MG63 (cell line): ENCODE measurements around the gene PTGS1. TPM values are rescaled to one million over a fixed set of nuclear protein-coding genes. Genes with fewer than 3 reads are reported as not detected.
"Not testable (repeated sequence)": the region's sequence is repeated elsewhere in the genome, so short reads cannot be mapped to it uniquely, and the experiment has no call there.

Experiments
- DNase-seq: peaks from one replicate; pipeline ENCODE4 v3.0.0-alpha.2; 2020
- H3K27me3 ChIP-seq: fragments of 250-450 bp; sonication (Bioruptor Pico); 2 replicates; pipeline ENCODE4 v1.5.1; 2020; ENCODE audit warnings: mild to moderate bottlenecking, moderate library complexity
- H3K36me3 ChIP-seq: fragments of 250-450 bp; sonication (Bioruptor Pico); 2 replicates; pipeline ENCODE4 v1.5.1; 2020; ENCODE audit warnings: mild to moderate bottlenecking, moderate library complexity
- H3K4me3 ChIP-seq: fragments of 250-450 bp; sonication (Bioruptor Pico); 2 replicates; pipeline ENCODE4 v1.5.1; 2020; ENCODE audit warnings: mild to moderate bottlenecking, moderate library complexity
- H3K9me3 ChIP-seq: fragments of 250-450 bp; sonication (Bioruptor Pico); 2 replicates; pipeline ENCODE4 v1.5.1; 2020; ENCODE audit warnings: mild to moderate bottlenecking, moderate library complexity
- total RNA-seq: library from RNA; depleted of rRNA; stranded (reverse); fragments of >200 nt; shearing (Covaris generic); gene quantifications from 2 replicates; pipeline ENCODE4 v1.2.3, GENCODE V29; 2014; ENCODE audit warnings: low replicate concordance

The PTGS1 gene
- total RNA-seq, 1 experiment from 2014 or later: not detected

GRCh38 chr9:122339579-122339978, 31.2 kb upstream of the PTGS1 start:
- no peak for DNase-seq
- no peaks in the 10 kb centered on the region for H3K9me3 ChIP-seq
- H3K27me3 ChIP-seq: no peaks in the 10 kb centered on the region
- no peaks in the 10 kb centered on the region for H3K36me3 ChIP-seq
- H3K4me3 ChIP-seq: no peak overlapping the region

- no peaks in the 10 kb centered on the region for H3K27me3 ChIP-seq
- DNase-seq: no peak
- no peak overlapping the region for H3K4me3 ChIP-seq
- H3K9me3 ChIP-seq: no peaks in the 10 kb centered on the region
- H3K36me3 ChIP-seq: no peaks in the 10 kb centered on the region
Observed at GRCh38 chr9:122340161-122340560, 30.7 kb upstream of the PTGS1 start.

GRCh38 chr9:122342323-122343050, 28.3 kb upstream of the PTGS1 start:
- DNase-seq: no peak
- Histone ChIP-seq H3K4me3 (no peak overlapping the region), H3K9me3 (no peaks in the 10 kb centered on the region), H3K36me3 (no peaks in the 10 kb centered on the region), H3K27me3 (no peaks in the 10 kb centered on the region)

GRCh38 chr9:122346478-122347347, 24.1 kb upstream of the PTGS1 start:
- no peaks in the 10 kb centered on the region for H3K36me3 ChIP-seq
- H3K4me3 ChIP-seq: peak overlapping the region; percentile 42
- H3K9me3 ChIP-seq: no peaks in the 10 kb centered on the region
- no peaks in the 10 kb centered on the region for H3K27me3 ChIP-seq
- DNase-seq: peak; percentile 41

GRCh38 chr9:122347348-122348287, 23.2 kb upstream of the PTGS1 start:
- peak; percentile 28 for DNase-seq
- H3K9me3 ChIP-seq: no peaks in the 10 kb centered on the region
- no peaks in the 10 kb centered on the region for H3K36me3 ChIP-seq
- H3K4me3 ChIP-seq: peak overlapping the region; percentile 42
- H3K27me3 ChIP-seq: no peaks in the 10 kb centered on the region

- Histone ChIP-seq H3K9me3 (no peaks in the 10 kb centered on the region), H3K27me3 (no peaks in the 10 kb centered on the region), H3K4me3 (no peak overlapping the region), H3K36me3 (no peaks in the 10 kb centered on the region)
- no peak for DNase-seq
Observed at GRCh38 chr9:122348288-122348777, 22.5 kb upstream of the PTGS1 start.

- H3K9me3 ChIP-seq: no peaks in the 10 kb centered on the region
- no peaks in the 10 kb centered on the region for H3K36me3 ChIP-seq
- no peak overlapping the region for H3K4me3 ChIP-seq
- H3K27me3 ChIP-seq: no peaks in the 10 kb centered on the region
- DNase-seq: no peak
Observed at GRCh38 chr9:122348791-122349190, 22.0 kb upstream of the PTGS1 start.

- no peak for DNase-seq
- Histone ChIP-seq H3K4me3 (no peak overlapping the region), H3K36me3 (no peaks in the 10 kb centered on the region), H3K27me3 (no peaks in the 10 kb centered on the region), H3K9me3 (no peaks in the 10 kb centered on the region)
Observed at GRCh38 chr9:122349201-122349600, 21.6 kb upstream of the PTGS1 start.

GRCh38 chr9:122350577-122351355, 20.1 kb upstream of the PTGS1 start:
- Histone ChIP-seq H3K36me3 (no peaks in the 10 kb centered on the region), H3K9me3 (no peaks in the 10 kb centered on the region), H3K27me3 (no peaks in the 10 kb centered on the region), H3K4me3 (no peak overlapping the region)
- DNase-seq: peak; percentile 64

GRCh38 chr9:122354536-122355199, 16.2 kb upstream of the PTGS1 start:
- Histone ChIP-seq H3K27me3 (no peaks in the 10 kb centered on the region), H3K36me3 (no peaks in the 10 kb centered on the region), H3K4me3 (no peak overlapping the region), H3K9me3 (no peaks in the 10 kb centered on the region)
- no peak for DNase-seq

- no peaks in the 10 kb centered on the region for H3K9me3 ChIP-seq
- H3K4me3 ChIP-seq: no peak overlapping the region
- H3K36me3 ChIP-seq: no peaks in the 10 kb centered on the region
- H3K27me3 ChIP-seq: no peaks in the 10 kb centered on the region
- DNase-seq: no peak
Observed at GRCh38 chr9:122355336-122355875, 15.4 kb upstream of the PTGS1 start.

GRCh38 chr9:122356627-122357026, 14.2 kb upstream of the PTGS1 start:
- Histone ChIP-seq H3K27me3 (no peaks in the 10 kb centered on the region), H3K36me3 (no peaks in the 10 kb centered on the region), H3K9me3 (no peaks in the 10 kb centered on the region), H3K4me3 (no peak overlapping the region)
- no peak for DNase-seq

GRCh38 chr9:122360891-122361290, 9.9 kb upstream of the PTGS1 start:
- Histone ChIP-seq H3K36me3 (no peaks in the 10 kb centered on the region), H3K9me3 (no peaks in the 10 kb centered on the region), H3K27me3 (no peaks in the 10 kb centered on the region), H3K4me3 (no peak overlapping the region)
- DNase-seq: no peak

GRCh38 chr9:122363131-122363530, 7.7 kb upstream of the PTGS1 start:
- not testable (repeated sequence) for H3K36me3 ChIP-seq, DNase-seq, H3K4me3 ChIP-seq, H3K27me3 ChIP-seq, H3K9me3 ChIP-seq

- no peak overlapping the region for H3K4me3 ChIP-seq
- no peaks in the 10 kb centered on the region for H3K9me3 ChIP-seq
- no peak for DNase-seq
Observed at GRCh38 chr9:122364117-122364782, 6.6 kb upstream of the PTGS1 start.

More at GRCh38 chr9:122364117-122364782, 6.6 kb upstream of the PTGS1 start:
- Histone ChIP-seq H3K36me3 (no peaks in the 10 kb centered on the region), H3K27me3 (no peaks in the 10 kb centered on the region)
